ENCODE data around the gene OR2T35.

OR2T35 gene

DNA sequence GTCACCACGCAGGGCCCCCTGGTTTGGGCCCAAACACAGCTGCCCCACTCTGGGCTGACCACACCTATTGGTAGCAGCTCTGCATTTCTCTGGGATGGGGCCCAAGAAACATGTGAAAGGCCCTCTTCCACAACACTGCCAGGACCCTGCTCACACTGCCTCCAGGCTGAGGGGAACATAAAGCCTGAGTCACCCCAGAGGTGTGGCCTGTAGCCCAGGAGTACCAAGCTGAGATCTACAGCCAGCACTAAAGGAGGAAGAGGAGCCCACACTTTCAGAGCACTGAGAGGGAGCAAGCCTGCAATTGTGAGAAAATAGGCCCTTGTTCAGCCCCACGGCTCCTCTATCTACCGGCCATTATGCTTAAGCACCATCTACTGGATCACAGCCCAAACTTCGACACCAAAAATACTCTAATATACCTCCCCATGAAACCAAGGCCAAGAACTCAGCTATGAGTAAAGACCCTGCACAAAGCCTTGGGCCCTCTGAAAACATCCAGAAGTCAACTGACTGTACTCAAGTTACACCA lies 33.1 kb downstream of the OR2T35 start:
- H3K27me3 Mint-ChIP-seq = peaks cover 0 to 3% of the 10 kb centered on the region in 2 donors
- no peak overlapping the region for H3K4me3 Mint-ChIP-seq
- H3K36me3 Mint-ChIP-seq = no peaks in the 10 kb centered on the region
- ATAC-seq (replicated peaks) = peak; percentile 33 to 52
- H3K9me3 Mint-ChIP-seq = no peaks in the 10 kb centered on the region
- peaks cover 6 to 19% of the 10 kb centered on the region in 2 donors for H3K4me1 Mint-ChIP-seq
- DNase-seq = no peak
- no peak overlapping the region for H3K27ac Mint-ChIP-seq

DNA sequence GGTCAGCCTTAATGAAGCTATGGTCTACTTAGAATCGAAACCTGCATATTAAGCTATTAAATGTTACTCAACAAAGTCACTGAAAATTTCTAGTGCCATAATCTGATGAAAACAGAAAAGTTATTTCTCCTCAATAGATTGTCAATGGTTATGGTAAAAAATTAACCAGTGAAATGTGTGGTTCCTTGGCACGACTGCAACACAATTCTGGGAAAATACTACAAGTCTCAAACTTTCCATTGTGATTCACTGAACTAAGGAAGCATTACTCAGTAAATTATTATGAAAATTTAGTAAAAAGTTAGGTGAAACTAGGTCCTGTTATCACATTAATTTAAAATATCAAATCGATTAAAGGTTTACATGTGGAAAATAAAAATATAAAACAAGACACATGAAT lies 34.8 kb downstream of the OR2T35 start:
- no peaks in the 10 kb centered on the region for H3K9me3 Mint-ChIP-seq
- H3K4me1 Mint-ChIP-seq = peaks cover 6 to 13% of the 10 kb centered on the region in 2 donors
- no peaks in the 10 kb centered on the region for H3K36me3 Mint-ChIP-seq
- H3K27ac Mint-ChIP-seq = no peak overlapping the region
- no peak for DNase-seq
- H3K27me3 Mint-ChIP-seq = peaks cover 0 to 3% of the 10 kb centered on the region in 2 donors
- H3K4me3 Mint-ChIP-seq = no peak overlapping the region
- ATAC-seq (replicated peaks) = no peak

DNA sequence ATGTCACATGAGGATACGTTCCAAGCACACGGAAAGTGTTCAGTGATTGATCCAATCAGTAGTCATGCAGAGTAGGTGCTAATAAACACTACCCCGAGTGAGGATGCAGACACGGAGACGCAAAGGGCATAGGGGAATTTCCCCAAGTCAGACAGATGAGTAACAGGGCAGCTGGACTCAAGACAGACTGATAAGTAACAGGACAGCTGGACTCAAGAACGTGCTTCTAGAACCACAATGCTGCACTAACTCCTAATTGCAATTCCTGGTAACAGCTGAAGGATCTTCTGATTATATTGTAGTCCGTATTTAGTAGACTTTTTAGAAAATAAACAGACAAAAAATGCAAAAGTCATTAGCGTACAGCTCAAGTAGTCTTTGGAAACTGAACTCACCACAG lies 45.7 kb downstream of the OR2T35 start:
- H3K27ac Mint-ChIP-seq = no peak overlapping the region
- H3K4me1 Mint-ChIP-seq = peaks cover 0 to 9% of the 10 kb centered on the region in 2 donors
- H3K36me3 Mint-ChIP-seq = no peaks in the 10 kb centered on the region
- H3K4me3 Mint-ChIP-seq = no peak overlapping the region
- peaks cover 0 to 3% of the 10 kb centered on the region in 2 donors for H3K9me3 Mint-ChIP-seq
- H3K27me3 Mint-ChIP-seq = peaks cover 0 to 18% of the 10 kb centered on the region in 2 donors
- DNase-seq = no peak
- ATAC-seq (replicated peaks) = no peak

DNA sequence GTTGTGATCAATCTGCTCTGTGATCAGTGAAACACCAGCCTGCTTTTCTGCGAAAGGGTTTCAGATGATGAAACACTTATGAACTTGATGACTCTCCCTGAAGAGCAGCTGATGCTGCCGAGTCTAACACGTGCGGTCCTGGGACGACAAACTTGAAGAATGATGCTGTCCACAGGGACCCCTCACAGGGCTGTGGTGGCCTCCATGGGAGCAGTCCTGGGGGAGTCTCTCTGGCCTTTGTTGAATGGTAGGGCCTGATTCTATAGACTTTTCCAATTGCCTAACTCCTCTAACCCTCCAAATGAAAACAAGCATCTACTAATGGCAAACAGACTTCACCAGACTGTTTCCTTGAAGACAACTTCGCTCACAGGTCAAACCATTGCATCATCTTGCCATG lies 47.5 kb downstream of the OR2T35 start, which contains the start of gene OR2T10:
Gene OR2T10 (minus strand): TSS at position 112 of the 400 bp plus-strand sequence. CDS start 3,932 bp downstream, outside the sequence.
- ATAC-seq (replicated peaks) (no peak), DNase-seq (no peak)
- Mint-ChIP-seq H3K36me3 (no peaks in the 10 kb centered on the region), H3K9me3 (peaks cover 0 to under 1% of the 10 kb centered on the region in 2 donors), H3K4me1 (peaks cover 0 to 9% of the 10 kb centered on the region in 2 donors), H3K4me3 (no peak within 1 kb of the TSS), H3K27me3 (peaks cover 0 to 12% of the 10 kb centered on the region in 2 donors), H3K27ac (no peak within 1 kb of the TSS)

DNA sequence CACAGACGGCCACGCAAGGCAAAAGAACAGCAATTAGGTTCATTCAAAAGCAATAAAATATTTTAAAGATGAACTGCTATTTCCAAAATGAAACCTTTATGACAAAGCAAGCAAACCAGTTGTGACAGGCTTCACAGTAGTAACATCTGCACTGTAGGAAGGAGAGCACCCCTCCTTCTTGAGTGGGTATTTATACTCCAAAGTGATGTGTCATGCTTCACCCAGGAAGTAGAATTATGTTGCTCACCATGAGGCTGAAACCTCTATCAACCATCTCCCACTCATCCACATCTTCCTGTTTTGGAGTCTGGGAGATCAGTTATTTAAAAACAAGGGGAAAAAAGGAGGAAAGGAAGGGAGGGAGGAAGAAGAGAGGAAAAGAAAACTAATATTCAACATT lies 48.5 kb downstream of the OR2T35 start:
- no peak overlapping the region for H3K27ac Mint-ChIP-seq
- no peaks in the 10 kb centered on the region for H3K9me3 Mint-ChIP-seq
- H3K4me3 Mint-ChIP-seq = no peak overlapping the region
- ATAC-seq (replicated peaks) (peak in 1 of 2 donors; percentile 50), DNase-seq (no peak)
- H3K27me3 Mint-ChIP-seq = peaks cover 0 to 6% of the 10 kb centered on the region in 2 donors
- H3K4me1 Mint-ChIP-seq = peaks cover 0 to 9% of the 10 kb centered on the region in 2 donors
- H3K36me3 Mint-ChIP-seq = no peaks in the 10 kb centered on the region

DNA sequence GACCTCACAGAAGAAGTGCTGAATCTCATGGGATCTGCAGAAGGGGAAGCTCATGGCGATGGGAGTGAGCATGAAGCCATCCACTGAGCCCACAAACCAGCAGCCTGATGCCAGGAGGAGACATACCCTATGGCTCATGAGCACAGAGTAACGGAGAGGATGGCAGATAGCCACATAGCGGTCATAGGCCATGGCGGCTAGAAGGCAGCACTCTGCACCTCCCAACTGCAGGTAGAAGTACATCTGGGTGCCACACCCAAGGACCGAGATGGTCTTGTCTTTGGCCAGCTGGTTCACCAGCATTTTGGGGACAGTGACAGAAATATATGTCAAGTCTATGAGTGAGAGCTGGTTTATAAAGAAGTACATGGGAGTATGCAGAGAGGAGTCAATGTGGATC lies 51.9 kb downstream of the OR2T35 start:
- H3K4me3 Mint-ChIP-seq = no peak overlapping the region
- no peak for ATAC-seq (replicated peaks)
- peaks cover 0 to 6% of the 10 kb centered on the region in 2 donors for H3K27me3 Mint-ChIP-seq
- peaks cover 1 to 14% of the 10 kb centered on the region in 2 donors for H3K4me1 Mint-ChIP-seq
- no peaks in the 10 kb centered on the region for H3K36me3 Mint-ChIP-seq
- no peak for DNase-seq
- H3K9me3 Mint-ChIP-seq = no peaks in the 10 kb centered on the region
- H3K27ac Mint-ChIP-seq = no peak overlapping the region

DNA sequence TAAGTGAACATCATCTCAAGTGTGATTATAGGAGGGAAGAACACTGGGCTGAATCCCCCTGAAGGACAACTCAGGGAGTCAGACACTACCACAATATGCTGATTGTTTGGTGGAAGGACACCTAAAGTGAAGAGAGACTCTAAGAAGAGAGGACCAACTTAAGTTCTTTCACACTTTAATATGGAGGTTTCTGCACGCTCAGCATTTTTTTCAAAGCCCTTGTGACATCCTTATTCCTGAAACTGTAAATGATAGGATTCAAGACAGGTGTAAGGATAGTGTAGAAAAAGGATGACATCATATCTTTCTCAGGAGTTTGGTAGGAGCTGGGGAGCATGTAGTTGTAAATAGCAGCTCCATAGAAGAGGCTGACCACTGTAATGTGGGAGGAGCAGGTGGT lies 52.4 kb downstream of the OR2T35 start:
- Mint-ChIP-seq H3K36me3 (no peaks in the 10 kb centered on the region), H3K9me3 (no peaks in the 10 kb centered on the region), H3K4me3 (no peak overlapping the region), H3K27me3 (peaks cover 0 to 11% of the 10 kb centered on the region in 2 donors), H3K4me1 (peaks cover 1 to 14% of the 10 kb centered on the region in 2 donors), H3K27ac (no peak overlapping the region)
- DNase-seq (no peak), ATAC-seq (replicated peaks) (no peak)

DNA sequence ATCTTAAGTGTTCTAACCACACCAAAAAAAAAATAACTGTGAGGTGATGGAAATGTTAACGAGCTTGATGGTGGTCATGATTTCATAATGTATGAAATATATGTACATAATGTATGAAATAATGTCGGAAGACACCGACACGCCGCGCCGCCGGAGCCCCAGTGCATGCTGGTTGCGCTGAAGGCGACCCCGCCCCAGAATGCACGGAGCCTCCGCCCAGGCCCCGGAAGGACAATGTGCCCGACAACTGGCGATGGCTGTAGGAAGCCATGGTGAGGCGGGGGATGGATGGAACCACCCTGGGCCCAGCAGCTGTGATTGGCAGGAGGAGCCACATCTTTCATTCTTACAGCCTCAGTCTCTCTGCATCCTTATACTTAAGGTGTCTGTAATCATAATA lies 55.0 kb downstream of the OR2T35 start:
- no peak overlapping the region for H3K27ac Mint-ChIP-seq
- peaks cover 1 to 5% of the 10 kb centered on the region in 2 donors for H3K4me1 Mint-ChIP-seq
- no peak for DNase-seq
- no peak overlapping the region for H3K4me3 Mint-ChIP-seq
- ATAC-seq (replicated peaks) = no peak
- peaks cover 8 to 20% of the 10 kb centered on the region in 2 donors for H3K27me3 Mint-ChIP-seq
- no peaks in the 10 kb centered on the region for H3K9me3 Mint-ChIP-seq
- no peaks in the 10 kb centered on the region for H3K36me3 Mint-ChIP-seq

DNA sequence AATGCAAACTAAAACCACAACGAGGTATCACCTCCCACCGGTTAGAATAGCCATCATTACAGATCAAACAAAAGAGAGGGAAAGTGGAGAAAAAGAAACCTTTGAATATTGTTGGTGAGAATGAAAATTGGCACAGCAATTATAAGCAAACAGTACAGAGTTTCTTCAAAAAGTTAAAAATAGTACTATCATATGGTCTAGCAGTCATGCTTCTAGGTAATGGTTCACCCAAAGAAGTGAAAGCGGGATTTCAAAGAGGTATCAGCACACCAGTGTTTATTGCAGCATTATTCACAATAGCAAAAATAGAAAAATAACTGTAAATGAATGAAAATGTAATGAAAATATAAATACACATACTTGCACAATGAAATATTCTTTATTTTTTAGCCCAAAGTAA lies 55.7 kb downstream of the OR2T35 start:
- ATAC-seq (replicated peaks) = no peak
- no peak overlapping the region for H3K27ac Mint-ChIP-seq

More for the DNA sequence above, 55.7 kb downstream of the OR2T35 start:
- DNase-seq = no peak
- peaks cover 0 to 1% of the 10 kb centered on the region in 2 donors for H3K36me3 Mint-ChIP-seq
- peaks cover 0 to 2% of the 10 kb centered on the region in 2 donors for H3K9me3 Mint-ChIP-seq
- no peak overlapping the region for H3K4me3 Mint-ChIP-seq
- peaks cover 12 to 27% of the 10 kb centered on the region in 2 donors for H3K27me3 Mint-ChIP-seq
- peaks cover 1 to 5% of the 10 kb centered on the region in 2 donors for H3K4me1 Mint-ChIP-seq

Measured in stimulated activated naive B cell treated with anti-CD40 and anti-IgM and Interleukin-4, amounts not matched to agents 10 μg/mL and 1 μg/mL and 100 μg/mL, for 72 hours (primary cell).